Liver (tissue), 9 donors: ENCODE measurements around the gene MAL. TPM values are rescaled to one million over a fixed set of nuclear protein-coding genes. Genes with fewer than 3 reads are reported as not detected.

Experiments
- DNase-seq: peaks from one replicate; pipeline ENCODE4 v3.0.0-alpha.2; 2017; ENCODE audit warnings: low spot score
- H3K27ac ChIP-seq, 2 donors: one replicate each; pipeline ENCODE4 v1.7.0; 2013; ENCODE audit warnings: inconsistent platforms in 2 of 2, low read length in 2 of 2, control low read depth in 1 of 2, low read depth in 1 of 2, mild to moderate bottlenecking in 1 of 2
- H3K27me3 ChIP-seq, 4 donors: one replicate each; pipeline versions ENCODE4 v1.6.1 to v1.7.0; 2013; ENCODE audit warnings: low read length in 3 of 4, inconsistent platforms in 1 of 4, mild to moderate bottlenecking in 1 of 4, moderate library complexity in 1 of 4; ENCODE audit not compliant: control insufficient read depth in 4 of 4, insufficient read depth in 4 of 4
- H3K36me3 ChIP-seq, 4 donors: one replicate each; pipeline versions ENCODE4 v1.6.1 to v1.7.0; 2013; ENCODE audit warnings: low read length in 3 of 4, mild to moderate bottlenecking in 3 of 4, low read depth in 1 of 4, moderate library complexity in 1 of 4; ENCODE audit not compliant: control insufficient read depth in 4 of 4, insufficient read depth in 3 of 4
- H3K4me1 ChIP-seq, 4 donors: one replicate each; pipeline versions ENCODE4 v1.6.1 to v1.7.0; 2013; ENCODE audit warnings: low read length in 3 of 4, mild to moderate bottlenecking in 3 of 4, moderate library complexity in 1 of 4; ENCODE audit not compliant: control insufficient read depth in 4 of 4, insufficient read depth in 4 of 4
- H3K4me3 ChIP-seq, 3 donors: one replicate each; pipeline versions ENCODE4 v1.6.1 to v1.7.0; 2013; ENCODE audit warnings: low read length in 3 of 3, control low read depth in 1 of 3, low read depth in 1 of 3, mild to moderate bottlenecking in 1 of 3
- H3K9ac ChIP-seq, 2 donors: one replicate each; pipeline ENCODE4 v1.7.0; 2013; ENCODE audit warnings: low read length in 2 of 2, mild to moderate bottlenecking in 2 of 2, moderate library complexity in 2 of 2, control low read depth in 1 of 2, low read depth in 1 of 2
- H3K9me3 ChIP-seq, 4 donors: one replicate each; pipeline versions ENCODE4 v1.6.1 to v1.7.0; 2013; ENCODE audit warnings: low read length in 3 of 4; ENCODE audit not compliant: control insufficient read depth in 4 of 4
- ATF3 ChIP-seq: IDR thresholded peaks from 2 replicates; pipeline ENCODE4 v1.6.1; 2016; ENCODE audit warnings: antibody characterized with exemption
- CTCF ChIP-seq: fragments of 150-350 bp; IDR thresholded peaks from 2 replicates; pipeline ENCODE4 v1.5.1; 2017; ENCODE audit warnings: improper control_type of control experiment, low read depth, low read length; ENCODE audit not compliant: missing input control
- EGR1 ChIP-seq, 2 donors: IDR thresholded peaks; 2 replicates each; pipeline ENCODE4 v1.6.1; 2016 to 2018; ENCODE audit warnings: antibody characterized with exemption in 2 of 2, low read depth in 2 of 2
- FOXA2 ChIP-seq: IDR thresholded peaks from 2 replicates; pipeline ENCODE4 v1.6.1; 2016; ENCODE audit warnings: antibody characterized with exemption
- GABPA ChIP-seq, 2 donors: IDR thresholded peaks in 1 of 2; conservative IDR thresholded peaks in 1 of 2; 2 replicates each; pipeline ENCODE4 v1.6.1; 2016; ENCODE audit warnings: antibody characterized with exemption in 2 of 2, mild to moderate bottlenecking in 1 of 2, moderate library complexity in 1 of 2
- HNF4A ChIP-seq, 2 donors: conservative IDR thresholded peaks; 2 replicates each; pipeline ENCODE4 v1.6.1; 2016; ENCODE audit warnings: antibody characterized with exemption in 2 of 2, mild to moderate bottlenecking in 2 of 2
- HNF4G ChIP-seq: IDR thresholded peaks from 2 replicates; pipeline ENCODE4 v1.6.1; 2016; ENCODE audit warnings: antibody characterized with exemption
- JUND ChIP-seq, 2 donors: IDR thresholded peaks; 2 replicates each; pipeline ENCODE4 v1.6.1; 2016; ENCODE audit warnings: antibody characterized with exemption in 2 of 2
- NR2F2 ChIP-seq: IDR thresholded peaks from 2 replicates; pipeline ENCODE4 v1.6.1; 2016; ENCODE audit warnings: antibody characterized with exemption
- RAD21 ChIP-seq, 2 donors: IDR thresholded peaks; 2 replicates each; pipeline ENCODE4 v1.6.1; 2016; ENCODE audit warnings: antibody characterized with exemption in 2 of 2, mild to moderate bottlenecking in 2 of 2
- REST ChIP-seq: IDR thresholded peaks from 2 replicates; pipeline ENCODE4 v1.6.1; 2016; ENCODE audit warnings: antibody characterized with exemption, mild to moderate bottlenecking
- RXRA ChIP-seq, 2 donors: IDR thresholded peaks; 2 replicates each; pipeline ENCODE4 v1.6.1; 2017 to 2018; ENCODE audit warnings: antibody characterized with exemption in 2 of 2, mild to moderate bottlenecking in 1 of 2
- SP1 ChIP-seq: IDR thresholded peaks from 2 replicates; pipeline ENCODE4 v1.6.1; 2018; ENCODE audit warnings: antibody characterized with exemption, mild to moderate bottlenecking
- TAF1 ChIP-seq: conservative IDR thresholded peaks from 2 replicates; pipeline ENCODE4 v1.6.1; 2016; ENCODE audit warnings: antibody characterized with exemption, mild to moderate bottlenecking
- YY1 ChIP-seq: IDR thresholded peaks from 2 replicates; pipeline ENCODE4 v1.6.1; 2016; ENCODE audit warnings: antibody characterized with exemption, mild to moderate bottlenecking
- WGBS: extraction: QIAGEN DNeasy Blood & Tissue Kit; methylation state at CpG from one replicate; pipeline ENCODE4 v1.1.7; 2013; 5-methylcytosine and 5-hydroxymethylcytosine counted together
- polyA plus RNA-seq, 2 donors: library from polyadenylated mRNA; stranded (reverse) in 1 of 2; unstranded in 1 of 2; fragments of 200-250 nt in 1 of 2; fragments of >200 nt in 1 of 2; fragmentation: Nextera tagmentation in 1 of 2; extraction: Ambion mirVana in 1 of 2; gene quantifications; one replicate each; pipeline versions ENCODE4 v1.2.1 to v1.2.3, GENCODE V29; 2013 to 2015
- total RNA-seq, 2 donors: library from RNA; depleted of rRNA; stranded (reverse); fragments of >200 nt; gene quantifications; one replicate each; pipeline ENCODE4 v1.2.3, GENCODE V29; 2014
- TF ChIP-seq, protein P1 (sequence below): IDR thresholded peaks from 2 replicates; pipeline ENCODE4 v1.6.1; 2016; ENCODE audit warnings: antibody characterized with exemption
- TF ChIP-seq, protein P2 (sequence below): IDR thresholded peaks from 2 replicates; pipeline ENCODE4 v1.6.1; 2016; ENCODE audit warnings: antibody characterized with exemption
- donor health status: healthy.
- donor health status: healthy.
- donor health status: healthy.
- donor health status: healthy.
- donor health status: healthy.

The MAL gene
- total and polyA plus RNA-seq, 4 donors: 0.51 TPM; not detected in 3

GRCh38 chr2:95015261-95015912 is 10.1 kb upstream of the MAL start:
- Histone ChIP-seq H3K4me3 (no peak overlapping the region), H3K4me1 (no peaks in the 10 kb centered on the region), H3K9me3 (no peaks in the 10 kb centered on the region), H3K27me3 (no peaks in the 10 kb centered on the region), H3K9ac (no peak overlapping the region), H3K27ac (no peak overlapping the region), H3K36me3 (no peaks in the 10 kb centered on the region)
- TF ChIP-seq RAD21 (IDR thresholded peaks at IDR 0.05) (no peak), RXRA (IDR thresholded peaks at IDR 0.05) (no peak), CTCF (no peak), JUND (IDR thresholded peaks at IDR 0.05) (no peak), GABPA (IDR thresholded peaks at IDR 0.05 in 1 of 2, conservative IDR thresholded peaks at IDR 0.05 in 1 of 2) (no peak), HNF4G (no peak)
- TF ChIP-seq, protein P1, sequence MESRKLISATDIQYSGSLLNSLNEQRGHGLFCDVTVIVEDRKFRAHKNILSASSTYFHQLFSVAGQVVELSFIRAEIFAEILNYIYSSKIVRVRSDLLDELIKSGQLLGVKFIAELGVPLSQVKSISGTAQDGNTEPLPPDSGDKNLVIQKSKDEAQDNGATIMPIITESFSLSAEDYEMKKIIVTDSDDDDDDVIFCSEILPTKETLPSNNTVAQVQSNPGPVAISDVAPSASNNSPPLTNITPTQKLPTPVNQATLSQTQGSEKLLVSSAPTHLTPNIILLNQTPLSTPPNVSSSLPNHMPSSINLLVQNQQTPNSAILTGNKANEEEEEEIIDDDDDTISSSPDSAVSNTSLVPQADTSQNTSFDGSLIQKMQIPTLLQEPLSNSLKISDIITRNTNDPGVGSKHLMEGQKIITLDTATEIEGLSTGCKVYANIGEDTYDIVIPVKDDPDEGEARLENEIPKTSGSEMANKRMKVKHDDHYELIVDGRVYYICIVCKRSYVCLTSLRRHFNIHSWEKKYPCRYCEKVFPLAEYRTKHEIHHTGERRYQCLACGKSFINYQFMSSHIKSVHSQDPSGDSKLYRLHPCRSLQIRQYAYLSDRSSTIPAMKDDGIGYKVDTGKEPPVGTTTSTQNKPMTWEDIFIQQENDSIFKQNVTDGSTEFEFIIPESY: no peak
- no peak for DNase-seq
- WGBS: 85% methylated on average over 15 of the region's 15 CpGs

DNA sequence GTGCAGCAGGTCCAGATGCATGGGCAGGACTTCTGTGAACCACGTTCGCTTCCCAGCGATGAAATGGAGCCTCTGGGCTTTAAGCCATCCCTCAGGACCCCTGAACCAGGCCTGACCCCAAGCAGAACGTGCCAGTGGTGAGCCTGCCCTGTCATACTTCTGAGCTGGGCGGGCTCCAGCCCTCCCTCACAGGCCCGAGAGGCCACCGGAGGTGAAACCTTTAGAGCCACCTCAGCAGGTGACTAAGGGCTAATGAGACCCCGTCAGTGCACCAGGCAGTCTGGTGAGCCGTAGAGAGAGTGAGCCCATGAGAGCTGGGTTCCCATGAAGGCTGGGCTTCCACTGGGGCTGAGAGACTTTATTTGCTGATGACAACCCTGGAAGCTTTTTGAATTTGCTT is 8.9 kb upstream of the MAL start:
- WGBS: 79% methylated on average over 9 of the region's 9 CpGs
- H3K27ac ChIP-seq: no peak overlapping the region

More for the DNA sequence above, 8.9 kb upstream of the MAL start:
- TF ChIP-seq NR2F2 (no peak), TAF1 (no peak), REST (no peak), ATF3 (no peak), SP1 (no peak), JUND (IDR thresholded peaks at IDR 0.05) (no peak), FOXA2 (no peak), RXRA (IDR thresholded peaks at IDR 0.05) (no peak), HNF4A (conservative IDR thresholded peaks at IDR 0.05) (no peak), EGR1 (IDR thresholded peaks at IDR 0.05; ENCODE audit: low read depth in 2 of 2) (no peak), YY1 (no peak), CTCF (no peak), GABPA (IDR thresholded peaks at IDR 0.05 in 1 of 2, conservative IDR thresholded peaks at IDR 0.05 in 1 of 2) (no peak), RAD21 (IDR thresholded peaks at IDR 0.05) (no peak)
- TF ChIP-seq, protein P2, sequence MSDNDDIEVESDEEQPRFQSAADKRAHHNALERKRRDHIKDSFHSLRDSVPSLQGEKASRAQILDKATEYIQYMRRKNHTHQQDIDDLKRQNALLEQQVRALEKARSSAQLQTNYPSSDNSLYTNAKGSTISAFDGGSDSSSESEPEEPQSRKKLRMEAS: no peak
- Histone ChIP-seq H3K27me3 (peaks cover 0 to 1% (median 0%) of the 10 kb centered on the region in 4 donors), H3K4me1 (no peaks in the 10 kb centered on the region), H3K9ac (no peak overlapping the region), H3K9me3 (no peaks in the 10 kb centered on the region), H3K36me3 (no peaks in the 10 kb centered on the region), H3K4me3 (no peak overlapping the region)
- DNase-seq: no peak
